Neural cell (in vitro differentiated cells): ENCODE results near the gene ADCY4. TPM values are rescaled to one million over a fixed set of nuclear protein-coding genes. Genes with fewer than 3 reads are reported as not detected.

ENCODE experiments used
- H2AFZ ChIP-seq: fragments of 200-600, 300-800 bp; sonication (generic), shearing (Covaris generic); 2 replicates; pipeline ENCODE4 v1.6.0; 2014; ENCODE audit warnings: low read depth, mild to moderate bottlenecking, antibody characterized with exemption, low read length, moderate library complexity
- H3F3A ChIP-seq: fragments of 200-600 bp; shearing (Covaris generic); 2 replicates; pipeline ENCODE4 v1.6.1; 2016; ENCODE audit warnings: mild to moderate bottlenecking, moderate library complexity, mixed read lengths, antibody characterized with exemption, low read length; ENCODE audit not compliant: insufficient read depth, poor library complexity, severe bottlenecking
- H3K27ac ChIP-seq: fragments of 200-600, 300-800 bp; sonication (generic), shearing (Covaris generic); 2 replicates; pipeline ENCODE4 v1.5.1; 2014; ENCODE audit warnings: mild to moderate bottlenecking, low read length, moderate library complexity
- H3K27me3 ChIP-seq: fragments of 300-800, 200-600 bp; sonication (generic), shearing (Covaris generic); 2 replicates; pipeline ENCODE4 v1.6.0; 2014; ENCODE audit warnings: mild to moderate bottlenecking, low read depth, low read length, moderate library complexity; ENCODE audit not compliant: insufficient read depth
- H3K36me3 ChIP-seq: fragments of 300-800, 200-600 bp; sonication (generic), shearing (Covaris generic); 2 replicates; pipeline ENCODE4 v1.5.1; 2014; ENCODE audit warnings: mild to moderate bottlenecking, antibody characterized with exemption, low read length, moderate library complexity; ENCODE audit not compliant: insufficient read depth
- H3K4me2 ChIP-seq: fragments of 300-800, 200-600 bp; sonication (generic), shearing (Covaris generic); 2 replicates; pipeline ENCODE4 v1.6.0; 2014; ENCODE audit warnings: mild to moderate bottlenecking, low read length
- H3K4me3 ChIP-seq: fragments of 300-800, 200-600 bp; sonication (generic), shearing (Covaris generic); 2 replicates; pipeline ENCODE4 v1.5.1; 2014; ENCODE audit warnings: mild to moderate bottlenecking, low read length, moderate library complexity
- H3K79me2 ChIP-seq: fragments of 200-600 bp; shearing (Covaris generic); replicated peaks from 2 replicates; pipeline ENCODE4 v1.6.0; 2014; ENCODE audit warnings: mild to moderate bottlenecking, low read length, moderate library complexity; ENCODE audit not compliant: insufficient read depth
- H3K9ac ChIP-seq: fragments of 300-800, 200-600 bp; sonication (generic), shearing (Covaris generic); 2 replicates; pipeline ENCODE4 v1.6.1; 2016; ENCODE audit warnings: mild to moderate bottlenecking, low read length, mixed read lengths
- H3K9me2 ChIP-seq: fragments of 200-600 bp; shearing (Covaris generic); 2 replicates; pipeline ENCODE4 v1.6.1; 2016; ENCODE audit warnings: mild to moderate bottlenecking, low read length, mixed read lengths; ENCODE audit not compliant: insufficient read depth
- H3K9me3 ChIP-seq: fragments of 200-600, 300-800 bp; sonication (generic), shearing (Covaris generic); 2 replicates; pipeline ENCODE4 v1.6.1; 2016; ENCODE audit warnings: mild to moderate bottlenecking, mixed run types, low read length, moderate library complexity, mixed read lengths
- H4K20me1 ChIP-seq: fragments of 200-600 bp; shearing (Covaris generic); 2 replicates; pipeline ENCODE4 v1.6.1; 2016; ENCODE audit warnings: mild to moderate bottlenecking, mixed run types; ENCODE audit not compliant: insufficient read depth
- CTCF ChIP-seq: fragments of 450-650 bp; IDR thresholded peaks from 2 replicates; pipeline ENCODE4 v1.5.1; 2014; ENCODE audit warnings: antibody characterized with exemption, mild to moderate bottlenecking, moderate library complexity; ENCODE audit not compliant: poor library complexity, severe bottlenecking
- EP300 ChIP-seq: fragments of 450-650 bp; conservative IDR thresholded peaks from 2 replicates; pipeline ENCODE4 v1.6.1; 2014; ENCODE audit warnings: antibody characterized with exemption, mild to moderate bottlenecking, moderate library complexity; ENCODE audit not compliant: poor library complexity, severe bottlenecking
- EZH2 ChIP-seq: fragments of 200-600, 300-800 bp; shearing (Covaris generic), sonication (generic); IDR thresholded peaks from 2 replicates; pipeline ENCODE4 v1.6.1; 2014; ENCODE audit warnings: antibody characterized with exemption, low read length, borderline replicate concordance, mild to moderate bottlenecking; ENCODE audit not compliant: insufficient read depth, poor library complexity, severe bottlenecking
- MXI1 ChIP-seq: fragments of 450-650 bp; conservative IDR thresholded peaks from 2 replicates; pipeline ENCODE4 v1.6.1; 2014; ENCODE audit warnings: antibody characterized with exemption, mild to moderate bottlenecking; ENCODE audit not compliant: poor library complexity, severe bottlenecking
- POLR2AphosphoS5 ChIP-seq: IDR thresholded peaks from 2 replicates; pipeline ENCODE4 v1.6.1; 2012
- RAD21 ChIP-seq: fragments of 450-650 bp; conservative IDR thresholded peaks from 2 replicates; pipeline ENCODE4 v1.6.1; 2014; ENCODE audit warnings: antibody characterized with exemption, mild to moderate bottlenecking, moderate library complexity
- REST ChIP-seq: IDR thresholded peaks from 2 replicates; pipeline ENCODE4 v1.6.1; 2012; ENCODE audit warnings: borderline replicate concordance
- SMC3 ChIP-seq: fragments of 450-650 bp; conservative IDR thresholded peaks from 2 replicates; pipeline ENCODE4 v1.6.1; 2014; ENCODE audit warnings: antibody characterized with exemption, mild to moderate bottlenecking, moderate library complexity; ENCODE audit not compliant: poor library complexity
- TAF1 ChIP-seq: IDR thresholded peaks from 2 replicates; pipeline ENCODE4 v1.6.1; 2012; ENCODE audit warnings: low read depth
- polyA plus RNA-seq: library from polyadenylated mRNA; depleted of rRNA; stranded (reverse); fragments of >200 nt; gene quantifications from 2 replicates; pipeline ENCODE4 v1.2.3, GENCODE V29; 2014

The ADCY4 gene
- polyA plus RNA-seq, 1 donor from 2014 or later = not detected

- no peak overlapping the region for H2AFZ ChIP-seq
- H3F3A ChIP-seq = no peaks in the 10 kb centered on the region
- no peak overlapping the region for H3K4me2 ChIP-seq
- H3K27ac ChIP-seq = no peak overlapping the region
- H3K9me2 ChIP-seq = no peaks in the 10 kb centered on the region
- H3K9ac ChIP-seq = peak overlapping the region; percentile 29
- no peaks in the 10 kb centered on the region for H4K20me1 ChIP-seq
- H3K27me3 ChIP-seq = peaks cover 23% of the 10 kb centered on the region
- no peaks in the 10 kb centered on the region for H3K9me3 ChIP-seq
- no peaks in the 10 kb centered on the region for H3K36me3 ChIP-seq
- TF ChIP-seq EZH2 = no peak
- TF ChIP-seq REST = no peak
- no peak for TF ChIP-seq MXI1
- peak; percentile 58 for TF ChIP-seq SMC3
- TF ChIP-seq CTCF = peak; percentile 59
- TF ChIP-seq EP300 = no peak
- no peak for TF ChIP-seq POLR2AphosphoS5
- TF ChIP-seq TAF1 = no peak
- TF ChIP-seq RAD21 = no peak
- peak overlapping the region; percentile 58 for H3K4me3 ChIP-seq
- no peaks in the 10 kb centered on the region for H3K79me2 ChIP-seq
These were observed 30.9 kb upstream of the ADCY4 start for GRCh38 chr14:24365600-24366412.

DNA sequence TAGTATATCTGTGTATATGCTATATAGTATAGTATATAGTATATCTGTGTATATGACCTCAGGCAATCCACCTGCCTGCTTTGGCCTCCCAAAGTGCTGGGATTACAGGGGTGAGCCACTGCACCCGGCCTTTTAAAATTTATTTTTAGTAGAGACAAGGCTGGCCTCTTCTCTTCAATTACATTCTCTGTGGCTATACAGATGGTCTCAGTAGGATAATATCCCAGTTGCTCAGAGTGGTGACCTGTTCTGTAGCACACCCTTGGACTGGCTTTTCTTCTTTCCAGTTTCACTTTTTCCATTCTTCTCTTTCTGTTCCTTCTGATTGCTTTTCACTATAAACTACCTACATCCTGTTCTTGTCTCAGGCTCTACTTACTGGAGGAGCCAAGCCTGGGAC lies 30.0 kb upstream of the ADCY4 start:
- Histone ChIP-seq H3K36me3 (no peaks in the 10 kb centered on the region), H3K4me3 (no peak overlapping the region), H4K20me1 (no peaks in the 10 kb centered on the region), H3K9ac (no peak overlapping the region), H3K9me3 (no peaks in the 10 kb centered on the region), H3K4me2 (no peak overlapping the region), H3K27me3 (peaks cover 23% of the 10 kb centered on the region), H3K27ac (no peak overlapping the region), H3K79me2 (no peaks in the 10 kb centered on the region), H2AFZ (no peak overlapping the region), H3K9me2 (no peaks in the 10 kb centered on the region), H3F3A (no peaks in the 10 kb centered on the region)
- TF ChIP-seq CTCF (no peak), MXI1 (no peak), RAD21 (no peak), EZH2 (no peak), POLR2AphosphoS5 (no peak), EP300 (no peak), REST (no peak), TAF1 (no peak), SMC3 (no peak)
